GM19239 (cell line): Measurements from ENCODE around the gene RNF11.
"Not testable (repeated sequence)": the region's sequence is repeated elsewhere in the genome, so short reads cannot be mapped to it uniquely, and the experiment has no call there.

Experiments used
- DNase-seq: peaks from one replicate; pipeline ENCODE4 v3.0.0; 2011; ENCODE audit warnings: low spot score; ENCODE audit not compliant: insufficient read length
- FAIRE-seq: peaks from 2 replicates; lab custom pipeline; 2011; peaks lifted over from hg19 to GRCh38; lab: Jason Lieb, UNC

RNF11 gene

GRCh38 chr1:51224255-51224654, 11.8 kb upstream of the RNF11 start:
- FAIRE-seq = no peak

GRCh38 chr1:51227231-51227960, 8.7 kb upstream of the RNF11 start:
- FAIRE-seq = not testable (repeated sequence)

More at GRCh38 chr1:51224255-51224654, 11.8 kb upstream of the RNF11 start:
- no peak for DNase-seq

GRCh38 chr1:51228471-51228870, 7.6 kb upstream of the RNF11 start:
- not testable (repeated sequence) for DNase-seq, FAIRE-seq

More at GRCh38 chr1:51227231-51227960, 8.7 kb upstream of the RNF11 start:
- not testable (repeated sequence) for DNase-seq

- FAIRE-seq (no peak), DNase-seq (no peak)
Measured at GRCh38 chr1:51230501-51231078, 5.5 kb upstream of the RNF11 start.

- DNase-seq = no peak
- FAIRE-seq = no peak
Measured at GRCh38 chr1:51231120-51231519, 5.0 kb upstream of the RNF11 start.

GRCh38 chr1:51231896-51232295, 4.2 kb upstream of the RNF11 start:
- DNase-seq = no peak

GRCh38 chr1:51234236-51234635, 1.8 kb upstream of the RNF11 start:
- DNase-seq, FAIRE-seq: not testable (repeated sequence)

More at GRCh38 chr1:51231896-51232295, 4.2 kb upstream of the RNF11 start:
- no peak for FAIRE-seq

- peak; percentile 58 for DNase-seq
- FAIRE-seq = peak; percentile 98
Measured at GRCh38 chr1:51234721-51235425, 1.2 kb upstream of the RNF11 start.

- no peak for DNase-seq
- peak; percentile 68 for FAIRE-seq
Measured at GRCh38 chr1:51236531-51237350, 668 bp downstream of the RNF11 start.

- DNase-seq (no peak), FAIRE-seq (no peak)
Measured at GRCh38 chr1:51237351-51238033, 1.4 kb downstream of the RNF11 start.

- no peak for FAIRE-seq
- DNase-seq = no peak
Measured at GRCh38 chr1:51238034-51238403, 1.9 kb downstream of the RNF11 start.

GRCh38 chr1:51240084-51240483, 4.0 kb downstream of the RNF11 start:
- DNase-seq = no peak
- FAIRE-seq = no peak

GRCh38 chr1:51241119-51241518, 5.0 kb downstream of the RNF11 start:
- DNase-seq (no peak), FAIRE-seq (no peak)

- no peak for FAIRE-seq
- DNase-seq = no peak
Measured at GRCh38 chr1:51242546-51242945, 6.5 kb downstream of the RNF11 start.

- DNase-seq = no peak
- FAIRE-seq = peak; percentile 85
Measured at GRCh38 chr1:51247022-51247421, 10.9 kb downstream of the RNF11 start.

- FAIRE-seq = no peak
Measured at GRCh38 chr1:51247499-51247898, 11.4 kb downstream of the RNF11 start.

GRCh38 chr1:51249445-51249844, 13.4 kb downstream of the RNF11 start:
- DNase-seq (no peak), FAIRE-seq (no peak)

More at GRCh38 chr1:51247499-51247898, 11.4 kb downstream of the RNF11 start:
- no peak for DNase-seq

GRCh38 chr1:51250729-51251128, 14.7 kb downstream of the RNF11 start:
- not testable (repeated sequence) for FAIRE-seq, DNase-seq

- not testable (repeated sequence) for FAIRE-seq, DNase-seq
Measured at GRCh38 chr1:51251165-51251564, 15.1 kb downstream of the RNF11 start.

- no peak for DNase-seq
- FAIRE-seq = no peak
Measured at GRCh38 chr1:51252366-51252765, 16.3 kb downstream of the RNF11 start.
